TTC549 (cell line): Measurements from ENCODE around the gene CHIT1.

Experiments
- FAIRE-seq: peaks from 2 replicates; lab custom pipeline; 2012; peaks lifted over from hg19 to GRCh38; lab: Jason Lieb, UNC

CHIT1 gene

DNA sequence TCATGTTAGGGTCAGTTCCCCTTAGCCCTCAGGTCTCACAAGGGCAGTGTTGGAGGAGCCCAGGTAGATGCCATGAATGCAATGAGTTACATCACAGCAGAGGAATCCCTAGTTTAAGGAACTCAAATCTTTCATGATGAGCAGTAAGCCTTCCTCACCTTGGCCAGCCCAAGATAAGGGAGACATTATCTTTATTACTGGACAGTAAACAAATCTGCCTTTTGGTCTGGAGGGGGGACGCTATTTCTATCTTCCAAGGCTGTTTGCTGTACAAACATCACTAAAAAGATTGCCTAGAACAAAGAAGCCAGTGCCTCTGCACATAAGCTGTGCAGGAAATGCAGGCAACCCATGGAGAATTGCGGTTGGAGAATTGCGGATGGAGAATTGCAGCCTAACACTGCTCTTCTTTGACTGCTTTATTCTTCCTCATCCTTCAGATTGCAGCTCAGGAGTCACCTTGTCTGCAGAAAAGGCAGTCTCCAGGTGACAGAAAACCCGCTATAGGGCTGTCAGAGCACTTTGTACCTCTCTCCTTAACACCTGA, 40.7 kb downstream of the CHIT1 start:
- no peak for FAIRE-seq

DNA sequence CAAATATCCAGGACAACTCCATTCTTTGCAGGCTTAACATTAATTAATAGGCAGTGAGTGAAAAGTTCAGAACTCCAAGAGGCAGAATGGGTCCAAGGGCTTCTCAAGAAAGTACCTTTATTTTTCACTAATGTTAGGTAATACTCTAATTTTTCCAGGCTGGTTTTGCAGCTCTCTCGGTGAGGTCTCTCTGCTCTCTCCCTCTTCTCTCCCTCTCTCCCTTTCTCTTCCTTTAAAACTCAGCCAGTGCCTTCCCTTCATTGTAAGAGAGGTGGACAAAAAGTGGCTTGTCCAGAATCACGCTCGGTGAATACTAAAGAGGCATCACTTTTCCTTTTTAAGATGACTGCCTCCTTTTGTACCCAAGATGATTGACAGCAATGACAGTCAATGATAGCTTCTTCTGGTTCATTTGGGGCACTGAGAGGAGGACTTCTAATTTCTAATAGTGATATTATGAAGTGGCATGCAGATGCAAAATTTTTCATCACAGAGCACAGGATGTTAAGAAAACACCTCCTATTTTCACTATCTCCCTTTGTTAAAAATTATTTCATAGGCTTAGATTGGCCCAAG, 41.7 kb downstream of the CHIT1 start:
- no peak for FAIRE-seq

DNA sequence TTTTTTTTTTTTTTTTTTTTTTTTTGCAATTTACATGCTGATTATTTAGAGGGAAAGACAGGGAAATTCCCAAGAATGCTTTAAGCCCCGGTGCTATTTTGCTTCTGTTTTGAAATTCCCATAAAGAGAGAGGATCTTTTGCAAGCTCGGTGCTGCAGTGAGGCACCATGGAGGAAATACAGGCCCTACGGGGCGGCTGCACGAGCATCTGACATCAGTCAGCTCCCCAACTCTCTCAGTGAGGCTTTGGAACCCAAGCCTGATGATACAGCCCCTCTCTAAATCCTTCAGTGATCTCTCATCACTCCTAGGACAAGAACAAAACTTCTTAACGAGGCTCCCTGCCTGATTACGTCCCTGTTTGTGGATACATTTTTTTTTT, 42.2 kb downstream of the CHIT1 start:
- FAIRE-seq, result no peak

DNA sequence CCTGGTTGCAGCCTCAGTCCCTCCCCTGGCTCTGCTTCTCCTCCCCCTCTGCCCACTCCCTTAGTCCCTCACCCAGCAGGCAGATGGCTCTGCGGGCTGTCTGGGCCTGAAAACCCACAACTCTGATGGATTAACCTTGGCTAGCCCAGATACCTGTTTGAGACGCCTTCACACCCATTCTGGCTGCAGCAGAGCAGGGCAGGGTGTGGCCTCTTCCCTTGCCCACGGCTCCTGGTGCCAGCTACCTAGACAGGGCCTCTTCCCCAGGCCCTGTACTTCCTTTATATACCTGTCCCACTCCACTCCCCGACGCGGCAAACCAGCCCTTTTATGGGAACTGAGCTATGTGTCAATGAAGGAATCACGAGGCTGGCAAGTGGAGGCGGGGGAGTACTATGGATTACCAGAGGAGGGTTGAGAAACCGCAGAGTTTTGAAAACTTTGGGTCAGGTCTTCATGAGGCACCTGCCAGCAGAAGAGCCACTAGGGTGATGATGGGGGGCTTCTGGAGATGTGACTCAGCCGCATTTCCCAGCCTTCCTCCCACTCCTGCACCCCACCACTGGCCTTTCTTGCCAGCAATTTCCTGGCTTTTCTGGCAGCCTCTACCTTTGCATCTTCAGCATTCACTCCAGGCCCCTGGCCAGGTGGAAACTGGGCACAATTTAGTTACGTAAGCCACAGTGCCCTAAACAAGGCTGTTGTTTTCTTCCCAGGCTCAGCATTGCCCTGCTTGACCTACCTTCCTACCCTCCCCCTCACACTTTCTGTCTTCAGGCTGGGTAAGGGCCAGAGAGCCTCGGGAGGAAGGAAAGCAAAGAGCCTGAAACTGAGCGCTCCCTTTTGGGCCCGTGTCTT, 42.8 kb downstream of the CHIT1 start, which contains the start of gene CHI3L1:
Gene CHI3L1 (minus strand): TSS at position 259 of the 858 bp plus-strand sequence. CDS start 81 bp downstream, at position 178.
- FAIRE-seq, result no peak

DNA sequence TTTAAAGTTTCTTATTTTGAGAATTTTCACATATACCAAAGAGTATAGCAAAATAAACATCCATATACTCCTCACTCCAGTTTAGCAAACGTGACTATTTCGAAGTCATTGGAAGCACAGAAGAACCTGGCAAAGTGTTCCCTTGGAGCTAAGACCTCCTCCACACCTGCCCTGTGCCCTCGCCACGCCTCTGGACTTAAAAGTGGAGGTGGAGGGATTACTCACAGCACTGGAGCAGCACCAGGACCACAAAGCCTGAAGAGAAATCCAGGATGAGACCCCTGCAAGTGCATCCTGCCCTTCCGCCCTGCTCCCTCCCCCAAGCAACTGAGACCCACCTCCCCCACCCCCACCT, 43.4 kb downstream of the CHIT1 start:
- no peak for FAIRE-seq

DNA sequence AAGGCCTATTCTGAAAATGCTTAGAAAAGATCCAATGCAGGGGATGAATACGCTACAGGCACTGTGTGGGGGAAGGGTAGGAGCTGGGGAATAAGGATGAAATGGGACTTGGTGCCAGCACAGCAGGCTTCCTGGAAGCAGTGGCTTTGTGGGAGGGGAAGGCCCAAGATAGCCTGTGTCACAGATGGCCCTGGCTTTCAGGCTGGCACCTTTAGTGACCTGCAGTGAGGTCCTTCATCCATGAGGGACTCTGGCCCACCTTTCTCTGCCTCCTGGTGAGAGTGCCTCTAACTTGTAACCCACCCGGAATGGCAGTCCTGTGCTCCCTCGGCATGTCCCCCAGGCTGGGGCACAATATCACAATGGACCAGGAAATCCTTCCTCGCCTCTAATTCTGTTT, 43.9 kb downstream of the CHIT1 start:
- FAIRE-seq, result no peak

DNA sequence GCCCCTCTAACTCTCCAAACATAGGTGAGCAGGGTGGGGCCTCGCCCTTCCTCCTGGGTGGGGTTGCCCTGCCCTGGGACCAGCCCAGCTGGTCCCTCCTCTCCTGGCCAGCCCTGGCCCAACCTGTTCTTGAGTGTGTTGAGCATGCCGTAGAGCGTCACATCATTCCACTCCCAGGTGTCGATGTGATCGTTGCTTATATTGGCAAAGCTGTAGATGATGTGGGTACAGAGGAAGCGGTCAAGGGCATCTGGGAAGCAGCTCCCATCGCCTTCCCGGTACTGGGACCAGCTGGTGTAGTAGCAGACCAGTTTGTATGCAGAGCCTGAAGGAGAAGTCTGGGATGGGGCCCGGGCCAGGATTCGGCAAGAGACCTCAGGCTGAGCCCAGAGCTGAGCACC, 44.4 kb downstream of the CHIT1 start:
- FAIRE-seq, result no peak

DNA sequence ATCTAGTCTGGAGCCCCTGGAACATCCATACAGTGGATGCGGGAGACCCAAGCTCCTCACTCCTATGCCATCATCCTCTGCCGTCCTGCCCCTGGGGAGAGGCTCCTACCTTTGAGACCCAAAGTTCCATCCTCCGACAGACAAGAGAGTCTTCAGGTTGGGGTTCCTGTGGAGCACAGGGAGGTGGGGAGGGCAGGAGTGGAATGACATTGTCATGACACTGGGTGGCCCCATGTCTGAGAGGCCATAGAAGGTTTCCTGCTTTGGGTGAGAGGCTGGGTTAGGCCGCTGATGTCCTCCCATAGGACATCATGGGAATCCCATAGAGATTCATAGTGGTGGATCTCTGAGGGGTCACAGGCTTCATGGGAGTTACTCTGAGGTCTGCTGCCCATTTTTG, 45.0 kb downstream of the CHIT1 start:
- no peak for FAIRE-seq

DNA sequence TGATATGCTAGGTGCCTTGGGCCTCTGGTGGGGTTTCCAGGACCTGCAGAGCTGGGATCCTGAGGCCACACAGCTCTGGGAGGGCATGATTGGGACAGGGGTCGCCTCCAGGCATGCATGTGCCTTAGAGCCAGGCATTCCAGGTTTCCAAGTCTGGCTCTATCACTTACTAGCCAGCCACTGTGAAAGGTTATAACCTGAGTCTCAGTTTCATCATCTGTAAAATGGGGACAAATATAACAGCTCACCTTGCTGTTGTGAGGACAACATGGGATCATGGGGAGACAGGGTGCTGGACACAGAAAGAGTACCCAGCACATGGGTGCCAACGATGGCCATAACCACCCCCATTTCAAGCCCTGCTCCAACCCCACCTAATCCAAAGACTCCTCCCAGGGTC, 45.6 kb downstream of the CHIT1 start:
- no peak for FAIRE-seq

DNA sequence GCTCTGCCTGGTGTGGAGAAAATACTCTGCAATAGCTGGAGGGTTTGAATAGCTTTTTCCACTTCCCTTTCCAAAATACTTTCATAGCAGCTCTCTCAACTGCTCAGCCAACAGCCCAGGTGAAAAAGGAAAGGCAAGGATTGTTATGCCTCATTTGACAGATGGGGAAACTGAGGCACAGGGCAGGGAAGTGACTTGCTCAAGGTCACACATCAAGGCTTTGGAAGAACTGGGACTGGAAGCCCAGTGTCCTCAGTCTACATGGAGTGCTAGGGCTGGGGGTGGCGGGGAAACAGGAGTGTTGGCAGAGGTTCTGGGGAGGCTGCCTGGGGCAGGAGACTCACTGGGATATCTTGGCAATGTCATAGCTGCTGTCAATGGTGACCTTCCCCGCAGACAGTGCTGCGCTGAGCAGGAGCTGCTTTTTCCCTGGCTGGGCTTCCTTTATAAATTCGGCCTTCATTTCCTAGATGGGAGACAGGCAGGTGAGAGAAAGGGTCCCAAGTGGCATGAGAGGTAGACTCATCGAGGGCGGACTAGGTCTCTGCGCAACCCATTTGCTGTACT, 47.0 kb downstream of the CHIT1 start:
- no peak for FAIRE-seq

DNA sequence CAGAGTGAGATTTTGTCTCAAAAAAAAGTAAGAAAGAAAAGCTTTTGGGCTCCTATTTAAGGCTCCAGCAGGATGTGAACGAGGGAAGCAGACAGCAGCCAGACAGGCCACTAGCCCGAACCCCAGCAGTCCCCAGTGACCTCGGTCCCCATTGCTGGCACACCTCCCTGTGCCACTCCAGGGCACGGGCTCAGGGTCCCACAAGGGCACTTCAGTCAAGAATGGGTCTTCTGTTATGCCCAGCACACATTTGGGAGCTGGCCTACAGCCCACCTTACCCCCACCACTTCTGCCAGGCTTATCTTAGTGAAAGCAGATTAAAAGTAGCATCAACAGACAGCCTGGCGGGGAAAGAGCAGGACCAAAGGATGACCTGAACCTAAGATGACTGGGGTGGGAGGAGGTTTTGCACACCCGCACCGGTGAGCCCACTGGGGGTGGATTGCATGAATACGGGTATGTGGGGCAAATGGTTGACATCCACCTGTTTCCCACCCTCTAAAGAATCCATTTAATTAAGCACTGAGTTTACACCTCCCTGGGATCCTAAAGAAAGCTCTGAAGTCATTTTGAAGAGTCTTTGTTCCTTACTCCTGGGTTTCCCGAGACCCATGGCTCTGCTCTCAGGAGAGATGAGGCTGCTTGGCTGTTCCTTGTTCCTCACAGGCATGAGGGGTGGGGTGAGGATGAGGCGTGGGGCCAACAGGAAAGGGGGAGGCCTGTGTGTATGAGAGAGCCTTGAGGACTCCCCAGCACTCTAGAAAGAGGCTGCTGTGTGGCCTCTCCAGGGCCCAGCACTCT, 47.7 kb downstream of the CHIT1 start:
- no peak for FAIRE-seq

DNA sequence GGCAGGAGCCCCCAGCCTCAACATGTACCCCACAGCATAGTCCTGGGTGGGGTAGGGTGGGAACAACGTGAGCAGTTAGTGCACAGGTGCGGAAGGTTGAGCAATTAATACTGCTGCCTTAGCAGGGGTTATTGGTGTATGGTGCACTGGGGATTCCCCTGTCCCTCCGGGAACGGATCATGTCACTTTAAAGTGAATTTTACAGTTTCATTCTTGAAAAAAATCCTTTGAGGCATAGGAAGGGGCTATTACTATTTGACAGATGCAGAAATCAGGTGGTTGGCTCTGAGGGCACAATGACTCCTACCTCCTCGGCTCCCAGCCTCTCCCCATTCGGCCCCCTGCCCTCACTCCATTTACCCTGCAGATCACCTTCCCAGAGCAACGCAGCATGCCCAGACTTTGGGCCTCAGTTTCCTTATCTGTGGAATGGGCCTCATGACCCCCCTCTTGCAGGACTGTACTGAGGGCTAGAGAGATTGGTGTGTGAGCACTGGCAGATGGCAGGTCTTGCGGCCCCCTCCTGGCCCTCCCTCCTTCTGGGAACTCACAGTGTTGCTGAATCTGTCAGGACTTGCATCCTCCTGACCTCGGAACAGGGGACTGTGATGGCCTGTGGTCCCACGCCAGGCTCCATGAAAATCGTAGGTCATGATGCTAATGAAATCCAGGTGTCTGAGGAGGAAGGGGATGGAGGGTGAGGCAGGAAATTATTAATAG, 48.7 kb downstream of the CHIT1 start:
- no peak for FAIRE-seq

DNA sequence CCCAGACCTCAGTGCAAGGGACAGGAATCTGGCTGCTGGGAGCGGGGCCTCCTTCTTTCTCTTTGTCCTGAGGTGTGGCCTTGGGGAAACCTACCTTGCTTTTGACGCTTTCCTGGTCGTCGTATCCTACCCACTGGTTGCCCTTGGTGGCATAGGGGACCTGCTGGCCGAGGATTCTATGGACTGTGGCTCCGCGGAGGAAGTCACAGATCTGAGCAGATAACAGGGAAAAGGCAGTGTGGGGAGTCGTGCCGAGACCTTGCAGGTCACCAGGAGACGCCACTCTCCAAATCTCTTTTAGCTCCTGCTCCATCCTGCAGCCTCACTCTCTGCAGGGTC, 49.8 kb downstream of the CHIT1 start:
- no peak for FAIRE-seq

DNA sequence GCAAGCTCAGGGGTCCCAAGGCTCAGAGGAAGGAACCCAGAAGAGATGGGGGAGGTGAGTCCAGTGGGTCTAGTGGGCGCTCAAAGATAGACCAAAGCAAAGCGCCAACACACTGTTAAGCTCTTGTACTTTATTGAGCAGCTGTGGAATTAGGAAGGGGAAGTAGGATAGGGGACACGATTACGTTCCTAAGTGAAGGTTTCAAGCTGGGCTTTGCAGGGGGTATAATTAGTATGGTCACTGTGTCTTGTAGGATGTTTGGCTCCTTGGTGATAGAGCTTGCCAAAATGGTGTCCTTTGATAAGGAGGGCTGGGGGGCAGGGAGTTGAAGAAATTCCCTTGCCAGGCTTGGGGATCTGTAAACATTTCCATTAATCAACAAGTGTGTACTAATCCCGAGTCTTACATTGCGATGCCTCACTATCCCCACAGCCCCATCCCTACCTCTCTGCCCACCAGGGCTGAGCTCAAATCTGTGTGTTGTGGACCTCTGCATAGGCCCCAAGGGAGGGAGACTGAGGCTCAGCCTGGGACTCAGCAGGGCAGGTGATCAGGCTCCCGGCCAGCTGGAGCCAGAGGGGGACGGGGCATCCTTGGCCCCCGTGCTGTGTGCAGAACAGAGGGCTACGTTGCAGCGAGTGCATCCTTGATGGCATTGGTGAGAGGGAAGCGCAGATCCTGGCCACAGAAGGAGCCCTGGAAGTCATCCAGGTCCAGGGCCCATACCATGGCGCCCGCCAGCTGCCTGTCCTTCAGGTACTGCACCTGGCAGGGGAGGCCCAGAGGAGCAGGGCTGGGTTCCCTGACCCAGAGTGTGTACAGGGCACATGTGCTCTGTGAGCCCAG, 50.4 kb downstream of the CHIT1 start:
- FAIRE-seq, result no peak

DNA sequence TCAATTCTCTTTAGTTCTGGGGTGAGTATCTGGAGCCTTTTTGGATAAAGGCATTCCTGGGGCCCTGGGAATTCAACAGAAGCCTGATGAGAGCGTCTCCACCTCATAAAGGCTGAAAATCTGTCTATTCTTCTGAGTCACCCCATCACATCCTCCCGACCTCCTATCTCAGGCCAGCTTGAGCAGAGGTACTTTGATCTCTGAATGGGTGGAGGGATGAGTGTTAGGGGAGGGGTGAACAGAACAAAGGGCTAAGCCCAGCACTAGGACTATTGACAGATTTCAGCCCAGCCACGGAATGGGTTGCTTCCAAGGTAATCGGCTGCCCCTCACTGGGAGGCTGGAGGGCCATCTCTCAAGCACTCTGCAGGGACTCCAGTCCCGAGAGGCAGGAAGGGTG, 51.4 kb downstream of the CHIT1 start:
- no peak for FAIRE-seq

DNA sequence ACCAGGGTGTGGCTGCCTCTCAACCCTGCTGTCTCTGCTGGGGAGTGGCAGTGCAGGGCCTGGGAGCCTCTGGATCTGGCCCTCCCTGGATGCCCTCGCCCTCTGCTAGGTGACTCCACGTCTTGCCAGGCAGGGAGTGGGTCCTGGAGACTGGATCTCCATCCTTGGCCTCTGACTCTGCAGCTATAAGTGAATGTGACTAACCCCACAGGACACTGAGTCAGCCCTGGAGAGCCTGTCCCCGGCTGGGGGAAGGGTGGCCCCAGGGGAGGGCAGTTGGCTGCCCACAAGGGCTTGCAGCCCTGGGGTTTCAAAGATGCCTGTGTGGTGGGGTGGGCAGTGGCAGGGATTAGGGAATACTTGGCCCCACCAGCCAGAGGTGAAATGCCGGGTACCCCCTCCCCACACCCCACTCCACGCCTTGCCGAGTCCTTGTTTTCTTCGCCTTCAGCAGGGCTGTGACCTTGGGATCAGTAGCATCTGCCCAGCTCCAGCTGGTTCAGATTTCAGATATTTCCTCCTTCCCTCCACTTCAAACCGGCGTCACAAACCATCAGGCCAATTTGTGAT, 51.9 kb downstream of the CHIT1 start:
- no peak for FAIRE-seq

DNA sequence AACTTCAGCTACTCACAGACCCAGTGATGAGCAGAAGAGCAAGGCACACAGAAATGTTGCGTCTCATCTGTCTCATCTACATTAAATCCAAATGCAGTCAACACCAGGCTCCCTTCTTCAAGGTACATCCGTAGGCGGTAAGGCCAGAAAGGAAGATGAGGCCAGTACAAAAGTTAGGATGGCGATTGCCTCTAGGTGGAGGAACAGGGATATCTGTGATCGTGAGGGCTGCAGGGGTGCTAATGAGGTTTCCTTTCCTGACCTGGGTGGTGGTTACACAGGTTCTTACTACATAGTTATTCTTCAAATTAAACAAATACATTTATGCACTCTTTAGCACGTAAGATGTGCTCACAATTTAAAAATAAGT, 52.5 kb downstream of the CHIT1 start:
- FAIRE-seq, result no peak

DNA sequence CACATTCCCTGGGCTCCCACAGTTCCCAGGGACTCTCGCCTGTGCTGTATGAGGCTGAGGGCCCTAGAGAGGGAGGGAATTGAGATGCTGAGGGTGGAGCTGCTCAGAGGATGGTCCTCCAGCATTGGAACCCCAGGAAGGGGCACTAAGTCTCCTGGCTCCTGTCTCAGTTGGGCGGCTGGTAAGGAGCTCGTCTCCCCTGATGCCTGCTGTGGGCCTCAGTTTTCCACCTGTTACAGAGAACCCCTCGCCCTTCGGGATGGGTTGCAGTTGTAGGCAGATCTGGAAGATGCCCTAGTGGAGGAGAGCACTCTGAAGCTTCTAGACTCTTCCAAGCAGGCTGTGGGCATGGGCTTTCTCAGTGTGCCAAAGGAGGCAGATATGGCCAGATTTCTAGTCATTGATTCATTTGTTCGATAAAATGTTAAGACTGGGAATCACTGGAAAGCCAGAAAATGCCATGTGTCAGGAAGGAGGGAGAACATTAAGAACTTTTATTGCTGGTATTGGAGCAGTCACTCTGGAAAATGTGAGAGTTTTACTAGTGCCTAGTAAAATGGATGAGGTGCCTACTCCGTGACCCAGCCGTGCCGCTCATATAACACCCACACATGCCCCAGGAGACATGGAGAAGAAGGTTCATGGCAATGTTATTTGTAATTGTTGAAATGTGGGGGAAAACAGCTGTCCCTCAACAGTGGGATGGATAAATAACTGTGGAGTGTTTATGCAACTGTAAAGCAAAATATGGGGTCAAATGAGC, 53.0 kb downstream of the CHIT1 start:
- FAIRE-seq, result no peak

DNA sequence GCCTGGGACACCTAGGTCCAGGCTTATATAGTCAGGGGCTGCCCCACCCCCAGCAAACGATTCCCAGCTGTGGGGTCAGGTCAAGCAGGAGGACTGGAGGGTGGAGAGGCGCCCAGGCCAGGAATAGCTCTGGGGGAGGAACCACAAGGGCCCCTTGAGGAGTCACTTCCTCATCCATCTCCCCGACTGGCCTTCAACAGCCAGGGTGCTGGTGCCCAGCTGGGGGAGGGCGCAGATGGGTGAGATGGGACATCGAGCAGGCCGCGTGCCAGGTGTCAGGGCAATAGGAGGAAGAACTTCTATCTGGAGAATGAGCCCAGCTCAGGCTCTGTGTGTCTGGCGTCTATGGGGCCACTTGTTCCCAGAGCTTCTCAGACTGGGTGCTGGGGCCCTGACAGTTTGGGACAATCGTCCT, 53.6 kb downstream of the CHIT1 start:
- FAIRE-seq, result no peak

DNA sequence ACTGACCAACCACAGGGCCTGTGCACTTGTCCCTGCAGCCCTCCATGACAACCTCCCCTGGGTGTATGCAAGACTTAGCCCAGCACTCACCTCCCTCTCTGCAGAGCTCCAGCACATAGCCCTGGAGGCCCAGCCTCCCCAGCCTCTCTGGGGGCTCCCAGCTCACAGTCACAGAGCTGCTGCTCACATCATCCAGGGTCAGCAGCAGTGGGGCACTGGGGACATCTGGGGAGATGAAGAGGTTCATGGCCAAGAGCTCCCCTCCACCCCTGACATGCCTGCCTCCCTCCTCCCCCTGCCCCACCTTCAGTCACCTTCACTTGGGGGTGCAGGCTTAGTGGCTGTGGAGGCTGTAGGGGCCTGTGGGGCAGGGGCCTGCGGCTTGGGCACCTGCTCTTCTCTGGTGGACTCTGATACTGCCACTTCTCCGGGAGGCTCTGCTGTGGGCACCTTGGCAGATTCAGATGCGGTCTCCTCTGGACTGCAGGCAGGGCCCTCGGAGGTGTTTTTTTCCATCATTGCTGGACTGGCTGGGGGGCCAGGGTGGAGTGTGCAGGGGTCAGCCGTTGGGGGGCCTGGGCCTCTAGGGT, 54.1 kb downstream of the CHIT1 start, which contains the start of gene MYBPH:
Gene MYBPH (minus strand): TSS at position 590 of the 590 bp plus-strand sequence. CDS start 71 bp downstream, at position 519.
- no peak for FAIRE-seq
